ENCODE data around the gene OSBPL1A.

Gene OSBPL1A

DNA sequence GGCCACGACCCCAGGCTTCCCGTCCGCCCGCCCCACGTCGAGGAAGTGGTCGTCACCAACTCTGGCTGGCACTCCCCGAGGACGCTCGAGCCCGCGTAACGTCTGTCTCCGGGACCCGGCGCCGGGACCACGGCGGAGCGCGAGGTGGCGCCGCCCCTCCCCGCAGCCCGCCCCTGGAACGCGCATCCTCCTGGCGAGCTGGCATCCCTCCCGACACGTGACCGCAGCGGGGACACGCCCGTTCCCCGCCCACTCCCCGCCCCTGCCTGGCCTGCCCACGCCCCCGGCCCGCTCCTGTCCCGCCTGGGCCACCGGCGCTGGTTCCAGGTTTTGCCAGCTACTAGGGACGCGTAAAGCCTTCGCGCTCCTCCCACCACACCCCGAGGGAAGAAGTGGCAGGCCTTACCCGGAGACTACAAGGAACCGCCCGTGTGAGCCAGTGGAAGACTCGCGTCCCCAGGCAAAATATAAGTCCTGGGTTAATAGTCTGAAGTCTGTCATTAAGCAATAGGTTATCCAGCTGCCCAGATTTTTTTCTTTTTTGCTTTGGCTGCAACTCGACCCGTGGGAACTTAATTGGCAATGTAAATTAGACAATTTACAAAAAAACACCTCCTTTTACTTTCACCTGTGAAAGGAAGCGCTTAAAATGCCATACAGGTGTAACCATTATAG is at the start of gene OSBPL1A:
Gene OSBPL1A (minus strand): TSS at position 131 of the 675 bp plus-strand sequence. CDS start 20,291 bp downstream, outside the sequence.
- peak; percentile 76 for DNase-seq

DNA sequence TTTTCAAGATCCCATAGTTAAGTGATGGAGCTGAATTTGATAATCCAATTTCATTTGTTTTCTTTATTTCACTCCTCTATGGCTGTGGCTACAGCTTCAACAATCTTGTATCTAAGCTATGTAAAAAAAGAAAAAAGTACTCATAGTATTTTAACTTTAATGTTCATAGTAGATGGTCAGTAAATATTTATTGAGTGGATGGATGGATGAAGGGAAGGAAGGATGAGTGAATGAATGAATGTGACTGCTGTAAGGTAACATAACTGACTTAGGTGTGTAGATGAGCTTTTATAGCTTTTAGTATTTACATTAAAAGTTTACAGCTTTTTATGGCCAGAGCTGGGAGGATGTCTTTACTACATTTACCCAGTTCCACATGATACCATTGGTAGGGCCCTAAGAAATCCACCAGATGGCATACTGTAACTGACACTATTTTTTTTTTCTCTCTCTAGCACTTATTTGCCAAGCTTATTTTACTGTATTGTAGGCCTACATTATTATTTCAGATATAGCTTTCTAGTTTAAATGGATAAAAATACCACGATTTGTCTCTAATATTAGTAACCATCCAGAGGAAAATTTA is 49.4 kb upstream of the OSBPL1A start:
- DNase-seq, result peak; percentile 1

DNA sequence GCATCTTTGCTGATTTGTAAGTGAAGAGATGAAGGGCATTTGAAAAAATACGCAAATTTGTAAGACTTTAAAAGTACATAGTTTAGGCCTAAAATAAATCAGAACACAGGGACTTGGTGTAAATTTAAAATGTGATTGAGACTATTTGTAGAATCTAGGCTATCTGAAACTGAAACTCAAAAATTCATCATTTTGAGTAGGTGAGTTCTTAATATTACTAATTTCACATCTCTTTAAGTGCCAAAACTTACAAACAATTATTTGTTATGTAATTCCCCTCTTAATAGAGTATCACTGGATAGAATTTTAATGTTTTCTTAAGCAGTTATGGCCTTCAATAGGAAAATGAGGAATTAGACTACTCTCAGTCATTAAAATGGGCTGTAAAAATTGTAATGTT is 48.8 kb upstream of the OSBPL1A start:
- no peak for DNase-seq

DNA sequence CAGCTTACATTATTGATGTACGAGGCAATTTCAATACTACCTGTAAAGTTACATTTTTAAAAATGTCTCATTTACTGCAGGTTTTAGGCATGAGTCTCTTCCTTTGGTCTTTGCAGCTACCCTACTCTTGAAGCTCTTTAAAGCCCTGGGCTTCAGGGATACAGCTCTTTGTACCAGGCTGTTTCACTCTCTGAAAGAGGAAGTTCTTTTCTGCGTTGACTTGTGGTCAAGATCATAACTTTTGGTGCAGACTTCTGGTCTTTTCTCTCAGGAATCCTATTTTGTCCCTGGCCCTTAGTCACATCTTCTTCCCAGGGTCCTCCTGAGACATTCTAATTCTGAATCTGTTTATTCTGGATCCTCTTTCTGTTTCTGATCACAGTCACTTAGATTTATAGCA is 46.2 kb upstream of the OSBPL1A start:
- no peak for DNase-seq

DNA sequence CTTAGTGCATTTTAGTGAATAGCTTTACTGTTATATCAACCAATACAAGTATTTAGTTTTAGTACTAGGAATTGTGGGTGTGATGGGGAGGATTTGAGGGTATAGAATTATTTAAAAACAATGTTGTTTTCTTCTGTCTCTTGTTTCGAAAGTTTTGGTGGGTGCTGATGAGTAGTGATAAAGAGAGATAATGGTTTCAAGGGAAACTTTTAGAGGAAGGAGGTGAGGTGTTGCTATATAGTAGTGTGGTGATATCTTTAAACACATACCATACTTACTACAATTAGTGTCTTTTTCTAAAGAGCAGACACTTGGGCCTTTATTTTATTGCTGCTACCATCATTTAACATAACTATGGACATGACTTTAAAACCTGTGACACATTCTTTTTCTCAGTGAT is 39.3 kb upstream of the OSBPL1A start:
- DNase-seq, result no peak

DNA sequence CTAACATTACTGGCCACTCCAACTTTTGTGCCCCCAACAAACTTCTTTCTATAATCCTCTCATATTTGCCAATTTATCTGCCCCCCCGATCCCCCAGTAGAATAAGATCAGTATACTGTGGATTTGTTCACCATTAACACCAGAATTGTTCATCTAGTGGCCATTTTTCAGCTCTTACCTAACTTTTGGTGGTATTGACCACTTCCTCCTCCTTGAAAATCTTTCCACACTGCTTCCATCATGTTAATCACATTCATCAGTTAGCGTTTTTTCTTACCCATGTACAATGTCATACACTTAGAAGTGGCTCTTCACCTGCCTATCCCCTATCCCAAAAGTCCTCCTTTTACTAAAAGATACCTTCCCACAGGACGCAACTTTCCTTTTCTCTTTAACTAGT is 35.0 kb upstream of the OSBPL1A start:
- DNase-seq, result no peak

DNA sequence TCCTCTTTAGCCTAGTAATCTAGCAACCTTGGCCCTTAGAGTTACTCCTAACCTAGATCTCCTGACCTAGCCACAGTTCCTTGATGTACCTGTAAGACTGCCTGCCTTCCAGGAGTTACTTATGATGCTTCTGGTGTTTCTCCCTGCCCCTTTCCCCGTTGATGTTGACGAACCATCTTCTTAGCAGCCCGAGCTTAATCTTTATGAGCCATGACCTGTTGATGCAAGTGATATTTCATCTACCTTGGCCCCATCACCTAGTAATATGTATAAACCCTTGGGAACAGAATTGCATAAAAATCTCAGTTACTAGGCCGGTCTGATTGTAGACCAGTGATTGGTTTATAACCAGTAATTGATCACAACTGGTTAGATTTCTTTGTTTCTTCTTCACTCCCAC is 31.6 kb upstream of the OSBPL1A start:
- DNase-seq, result no peak

DNA sequence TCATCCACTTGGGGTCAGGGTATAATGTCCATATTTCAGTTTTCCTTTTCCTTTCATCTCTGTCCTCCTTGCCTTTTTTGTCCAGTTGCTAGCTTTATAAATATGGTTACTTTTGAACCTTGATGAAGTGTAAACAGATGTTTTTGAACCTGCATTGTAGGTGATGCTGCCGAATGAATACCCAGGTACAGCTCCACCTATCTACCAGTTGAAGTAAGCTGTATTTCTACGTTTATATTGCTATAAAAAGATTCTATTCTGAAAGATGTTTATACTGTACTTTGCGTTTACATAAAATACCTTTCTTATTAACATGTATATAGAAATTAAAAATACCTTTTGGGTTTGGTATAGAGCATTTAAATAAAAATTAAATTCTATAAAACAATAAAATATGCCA is 31.1 kb upstream of the OSBPL1A start:
- DNase-seq, result no peak

DNA sequence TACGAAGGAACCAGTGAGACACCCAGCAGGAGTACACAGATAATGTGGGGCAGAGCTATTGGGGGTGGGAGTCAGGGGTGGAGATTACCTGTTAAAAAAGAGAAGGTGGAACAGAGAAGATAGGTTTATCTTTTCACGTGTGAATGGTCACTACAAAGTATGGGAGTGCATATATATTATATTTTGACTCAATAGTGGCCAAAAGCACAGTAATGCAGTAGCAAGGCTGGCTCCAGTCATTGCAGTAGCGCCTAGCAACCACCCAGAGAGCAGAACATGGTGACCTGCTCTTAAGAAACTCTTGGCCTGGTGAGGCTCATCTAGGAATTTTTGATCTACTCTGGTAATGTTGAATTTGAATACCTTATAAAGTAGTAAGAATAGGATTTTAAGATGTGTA is 29.9 kb upstream of the OSBPL1A start:
- peak; percentile 35 for DNase-seq

DNA sequence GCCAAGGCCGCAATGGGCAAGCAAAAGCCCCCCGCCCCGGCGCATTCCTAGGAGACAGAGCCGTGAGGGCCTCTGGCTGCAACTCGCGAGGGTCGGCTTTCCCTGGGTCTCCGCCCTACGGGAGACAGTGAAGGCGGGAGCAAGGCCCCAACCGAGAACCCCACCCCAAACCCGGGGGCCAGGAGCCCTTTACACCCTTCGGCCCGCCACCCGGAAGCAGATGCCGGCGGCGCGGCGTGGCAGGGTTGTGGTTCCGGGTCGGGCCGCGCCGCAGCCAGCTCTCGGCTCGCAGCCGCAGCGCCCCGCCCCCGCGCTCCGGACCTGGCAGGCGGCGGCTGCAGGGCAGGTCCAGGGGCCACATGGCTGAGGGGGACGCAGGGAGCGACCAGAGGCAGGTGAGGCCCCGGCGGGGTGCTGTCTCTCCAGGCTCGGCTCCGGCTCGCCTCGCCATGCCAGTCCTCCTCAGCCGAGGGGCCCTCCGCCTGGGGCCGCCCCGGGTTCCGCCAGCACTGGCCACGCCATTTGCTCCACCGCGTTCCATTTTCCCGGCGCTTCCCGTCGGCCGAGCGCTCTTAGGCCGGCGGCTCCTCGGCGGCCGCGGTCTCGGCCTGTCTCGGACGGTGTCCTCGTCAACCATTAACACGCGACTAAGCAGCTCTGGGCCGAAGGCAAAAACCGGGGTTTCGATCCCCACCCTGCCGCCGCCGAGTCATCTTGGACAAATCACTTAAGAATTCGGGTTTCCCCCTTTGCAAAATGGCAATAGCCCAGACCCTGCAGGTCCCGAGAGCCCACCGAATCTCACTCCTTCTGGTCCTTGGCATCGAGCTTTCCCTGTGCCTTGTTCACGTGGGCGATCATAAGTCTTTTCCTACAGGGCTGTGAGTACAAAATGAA is 29.0 kb upstream of the OSBPL1A start, which contains the start of gene IMPACT:
Gene IMPACT (plus strand): TSS at position 273 of the 897 bp plus-strand sequence. CDS start 87 bp downstream, at position 360.
- peak; percentile 71 for DNase-seq

DNA sequence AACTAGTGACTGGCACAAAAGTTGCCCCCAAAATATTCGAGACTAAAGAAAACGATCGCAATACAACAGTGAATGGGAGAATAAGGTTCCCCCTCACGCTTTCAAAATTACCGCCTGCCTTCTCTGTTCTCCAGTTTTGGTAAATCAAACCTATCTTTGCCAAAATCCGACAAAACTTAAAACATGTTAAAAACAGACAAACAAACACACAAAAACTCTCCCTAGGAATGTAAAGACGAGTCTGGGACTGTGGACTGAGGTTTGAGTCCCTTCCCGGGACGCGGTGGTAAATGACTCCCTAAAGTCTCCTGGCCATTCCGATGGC is 28.4 kb upstream of the OSBPL1A start:
- DNase-seq, result no peak

DNA sequence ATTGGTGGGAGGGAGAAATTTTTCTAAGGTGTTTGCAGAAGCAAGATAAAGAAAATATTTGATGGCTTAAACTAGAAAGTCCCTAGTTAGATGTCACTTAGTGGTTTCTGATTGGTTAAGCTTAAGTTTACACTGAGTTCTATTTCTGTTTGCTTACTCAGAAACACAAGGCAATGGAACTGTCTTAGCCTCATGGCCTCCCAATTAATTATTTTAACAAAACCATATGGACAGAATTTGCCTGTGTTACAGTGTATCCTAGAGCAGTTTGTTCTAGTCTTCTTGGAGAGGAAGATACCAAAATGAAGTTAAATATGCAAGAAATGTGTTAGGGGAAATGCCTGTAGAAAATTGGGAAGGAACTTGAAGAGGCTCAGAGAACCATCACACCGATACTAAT is 24.2 kb upstream of the OSBPL1A start:
- no peak for DNase-seq

DNA sequence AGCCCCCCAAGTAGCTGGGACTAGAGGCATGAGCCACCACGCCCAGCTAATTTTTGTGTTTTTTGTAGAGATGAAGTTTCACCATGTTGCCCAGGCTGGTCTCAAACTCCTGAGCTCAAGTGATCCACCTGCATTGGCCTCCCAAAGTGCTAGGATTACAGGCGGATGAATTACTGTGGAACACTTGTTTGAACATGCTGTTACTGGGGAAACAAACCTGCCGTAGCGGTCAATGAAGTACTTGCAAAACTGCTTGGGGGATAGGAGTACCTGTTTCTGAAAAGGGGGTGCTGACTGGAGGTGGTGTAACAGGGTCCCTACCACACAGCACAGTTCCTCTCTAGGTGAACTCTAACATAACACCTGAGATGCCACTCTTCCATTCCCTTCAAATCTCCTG is 22.9 kb upstream of the OSBPL1A start:
- no peak for DNase-seq

DNA sequence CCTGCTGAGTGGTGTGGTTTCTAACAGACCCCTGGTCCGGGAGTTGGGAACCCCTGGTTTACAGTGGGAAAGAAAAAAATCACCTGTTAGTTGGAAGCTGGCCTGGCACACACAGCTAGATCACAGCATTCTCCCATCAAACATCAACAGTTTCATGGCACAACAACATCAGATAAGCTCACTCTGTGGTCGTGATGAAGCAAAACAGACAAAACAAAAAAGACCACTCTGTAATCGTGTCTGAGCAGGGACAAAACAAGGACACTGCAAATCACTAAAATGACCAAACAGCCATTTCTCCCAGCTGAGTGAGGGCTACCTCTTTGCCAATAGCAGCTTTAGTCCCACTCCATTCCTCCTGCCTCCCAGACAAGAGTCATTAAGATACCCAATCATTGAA is 19.9 kb upstream of the OSBPL1A start:
- no peak for DNase-seq

DNA sequence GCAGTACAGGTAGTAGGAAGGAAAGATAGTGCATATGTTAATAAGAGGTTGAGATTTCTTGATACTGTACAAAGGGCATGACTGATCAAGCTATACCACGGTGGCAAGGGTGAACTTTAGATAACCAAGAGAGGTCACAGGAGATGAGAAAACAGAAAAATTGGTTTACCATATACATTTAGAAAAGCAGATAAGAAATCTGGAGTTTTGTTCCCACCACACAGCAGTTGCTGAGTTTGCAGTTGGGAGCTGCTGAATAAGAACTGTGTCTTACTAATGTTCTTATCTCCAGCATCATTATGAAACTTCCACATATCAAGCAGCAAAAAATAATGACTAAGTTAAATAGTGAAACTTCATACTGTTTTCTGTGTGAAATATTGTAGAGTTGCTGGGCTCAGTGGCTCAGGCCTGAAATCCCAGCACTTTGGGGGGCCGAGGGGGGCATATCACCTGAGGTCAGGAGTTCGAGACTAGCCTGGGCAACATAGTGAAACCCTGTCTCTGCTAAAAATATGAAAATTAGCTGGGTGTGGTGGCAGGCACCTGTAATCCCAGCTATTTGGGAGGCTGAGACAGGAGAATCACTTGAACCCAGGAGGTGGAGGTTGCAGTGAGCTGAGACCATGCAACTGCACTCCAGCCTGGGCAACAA is 16.9 kb upstream of the OSBPL1A start:
- DNase-seq, result no peak

DNA sequence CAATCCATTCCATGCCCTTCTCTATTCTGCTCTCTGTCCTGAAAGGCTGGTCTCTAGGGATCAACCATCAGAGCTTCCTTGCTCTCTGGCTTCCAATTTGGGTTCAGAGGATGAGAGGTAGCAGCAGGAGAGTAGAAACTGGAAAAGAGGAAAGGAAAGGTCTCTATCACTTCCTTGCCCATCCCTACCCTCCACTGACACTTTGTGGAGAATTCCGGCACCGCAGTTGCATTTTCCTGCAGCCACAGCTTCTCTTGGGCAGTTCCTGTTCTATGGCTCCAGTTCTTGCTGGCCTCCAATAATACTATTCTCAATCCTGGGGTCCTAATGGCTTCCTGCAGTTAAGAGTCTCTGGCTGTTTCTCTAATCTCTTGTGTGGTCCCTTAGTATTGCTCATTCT is 15.5 kb upstream of the OSBPL1A start:
- DNase-seq, result no peak

DNA sequence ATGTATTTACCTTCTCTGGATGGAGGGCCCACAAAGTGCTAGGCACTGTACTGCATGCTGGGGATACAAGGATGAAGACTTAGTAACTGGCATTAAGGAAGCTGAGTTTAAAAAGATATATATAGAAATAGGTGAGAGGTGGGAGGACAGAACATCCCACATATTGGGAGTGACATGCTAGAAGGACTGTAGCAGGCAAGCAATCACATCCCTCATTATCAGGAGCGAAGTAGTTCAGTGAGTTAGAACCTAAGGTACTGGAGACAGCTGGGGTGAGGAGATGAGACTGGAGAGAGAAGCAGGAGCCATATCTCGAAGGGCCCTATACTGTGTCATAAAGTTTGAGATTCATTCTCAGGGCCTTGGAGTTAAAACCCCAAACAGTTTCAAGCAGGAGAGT is 10.9 kb upstream of the OSBPL1A start:
- DNase-seq, result no peak

DNA sequence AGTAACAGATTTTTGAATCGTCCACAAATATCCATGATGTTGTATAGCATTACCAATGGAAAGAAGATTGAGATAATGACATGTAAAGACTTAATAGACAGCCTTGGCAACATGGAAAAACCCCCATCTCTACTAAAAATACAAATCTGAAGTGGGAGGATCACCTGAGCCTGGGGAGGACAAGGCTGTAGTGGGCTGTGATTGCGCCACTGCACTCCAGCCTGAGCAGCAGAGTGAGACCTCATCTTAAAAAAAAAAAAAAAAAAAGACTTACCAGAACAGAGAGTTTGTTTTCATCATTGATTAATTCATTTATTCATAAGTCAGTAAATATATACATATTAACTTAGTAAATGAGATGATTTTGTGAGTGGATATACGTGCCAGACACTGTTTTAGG is 7.0 kb upstream of the OSBPL1A start:
- no peak for DNase-seq

DNA sequence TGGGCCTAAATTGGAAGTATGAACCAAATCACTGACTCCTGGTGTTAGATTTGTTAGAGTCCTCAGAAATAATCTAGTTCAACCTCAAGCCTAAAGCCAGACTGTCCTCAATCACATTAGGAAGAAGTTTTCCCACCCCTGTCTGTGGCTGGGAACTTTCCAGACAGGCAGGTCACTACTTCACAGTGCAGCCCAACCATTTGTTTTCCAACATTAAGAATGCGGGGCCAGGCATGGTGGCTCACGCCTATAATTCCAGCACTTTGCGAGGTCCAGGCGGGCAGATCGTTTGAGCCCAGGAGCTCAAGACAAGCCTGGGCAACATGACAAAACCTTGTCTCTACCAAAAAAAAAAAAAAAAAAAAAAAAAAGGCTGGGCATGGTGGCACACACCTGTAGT is 5.5 kb upstream of the OSBPL1A start:
- DNase-seq, result no peak

DNA sequence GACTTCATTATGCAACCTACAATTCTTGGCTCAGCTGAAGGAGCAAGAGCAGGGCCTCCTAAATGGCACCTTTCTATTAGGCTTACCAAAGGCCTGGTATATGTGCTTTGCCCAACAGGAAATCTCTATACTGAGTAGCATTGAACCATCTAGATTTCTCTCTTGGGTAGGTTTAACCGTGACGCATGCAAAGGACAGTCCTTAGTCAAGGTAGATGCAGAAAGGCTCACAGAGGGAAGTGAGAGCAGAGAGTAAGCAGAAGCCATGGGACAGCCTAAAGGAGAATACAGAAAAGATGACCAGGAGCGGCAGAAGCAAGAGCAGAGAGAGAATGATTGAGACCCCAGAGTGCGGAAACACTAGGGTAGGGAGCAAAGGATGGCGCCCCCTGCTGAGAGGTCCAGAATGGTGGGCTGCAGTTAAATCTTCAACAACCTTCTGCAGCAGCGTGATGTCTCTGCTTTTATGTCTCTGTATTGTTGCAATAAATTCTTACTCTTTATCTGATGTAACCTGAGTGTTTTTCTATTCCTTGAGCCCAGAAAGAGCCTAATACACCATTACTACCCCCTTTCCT is 4.7 kb upstream of the OSBPL1A start:
- no peak for DNase-seq

DNA sequence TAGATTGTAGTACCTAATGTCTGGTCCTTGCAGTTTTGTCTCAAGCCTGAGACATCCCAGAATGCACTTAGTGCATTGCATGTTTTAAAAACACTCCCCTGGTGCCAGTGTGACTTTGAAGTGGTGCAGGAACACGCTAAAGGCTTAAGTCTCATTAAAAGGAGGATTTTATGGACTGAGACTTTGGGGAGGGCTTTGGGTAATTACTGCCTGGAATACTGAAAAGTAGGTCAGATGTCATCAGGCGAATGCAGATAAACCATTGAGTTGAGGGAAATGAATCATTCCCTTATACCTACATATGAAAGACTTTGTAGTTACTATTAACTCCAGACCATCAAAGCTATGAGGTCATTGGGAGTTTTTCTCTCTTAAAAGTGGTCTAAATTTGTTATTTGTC is 3.0 kb upstream of the OSBPL1A start:
- peak; percentile 48 for DNase-seq

DNA sequence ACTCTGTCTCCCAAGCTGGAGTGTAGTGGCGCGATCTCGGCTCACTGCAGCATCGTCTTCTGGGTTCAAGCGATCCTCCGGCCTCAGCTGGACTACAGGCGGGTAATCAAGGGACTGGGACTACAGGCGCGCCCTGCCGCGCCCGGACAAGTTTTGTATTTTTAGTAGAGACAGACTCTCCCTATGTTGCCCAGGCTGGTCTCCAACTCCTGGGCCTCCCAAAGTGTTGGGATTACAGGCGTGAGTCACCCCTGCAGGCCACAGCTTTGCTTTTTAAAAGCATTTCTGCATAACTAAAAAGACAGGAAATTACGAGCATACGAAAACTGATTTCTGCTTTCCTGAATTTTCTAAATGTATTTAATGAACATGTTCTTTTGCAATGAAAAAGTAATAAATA is 916 bp upstream of the OSBPL1A start:
- DNase-seq, result no peak

DNA sequence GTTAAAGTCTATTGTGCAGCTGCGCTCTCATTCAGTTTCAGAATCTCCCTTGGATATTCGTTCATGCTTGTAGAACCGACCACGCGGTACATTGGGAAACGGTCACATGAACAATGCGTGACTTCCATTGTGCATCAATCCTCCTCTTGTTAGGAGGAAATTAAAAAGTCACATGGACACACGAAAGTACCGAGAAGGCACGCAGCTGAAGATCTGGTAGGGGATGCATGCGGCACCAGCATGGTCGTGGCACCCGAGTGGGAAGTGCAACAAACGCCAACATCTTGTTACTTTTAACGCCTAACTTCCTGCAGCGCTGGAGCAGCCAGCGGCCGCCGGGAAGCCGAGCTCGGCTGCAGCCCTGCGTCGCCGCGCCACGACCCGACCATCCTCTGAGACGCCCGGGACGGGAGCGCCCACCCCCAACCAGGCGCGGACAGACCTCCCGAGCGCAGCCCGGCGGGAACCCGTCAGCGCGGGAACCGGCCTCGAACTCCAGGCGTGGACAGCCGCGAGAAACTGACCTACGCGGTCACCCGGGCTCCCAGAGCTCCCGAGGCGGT is 412 bp downstream of the OSBPL1A start:
- peak; percentile 42 for DNase-seq
